Cerebellar cortex (tissue), 1 donor: ENCODE results near the gene MAML3.

Experiments used
- DNase-seq: peaks from one replicate; pipeline ENCODE4 v3.0.0-alpha.2; 2015; ENCODE audit warnings: low spot score

The MAML3 gene

DNA sequence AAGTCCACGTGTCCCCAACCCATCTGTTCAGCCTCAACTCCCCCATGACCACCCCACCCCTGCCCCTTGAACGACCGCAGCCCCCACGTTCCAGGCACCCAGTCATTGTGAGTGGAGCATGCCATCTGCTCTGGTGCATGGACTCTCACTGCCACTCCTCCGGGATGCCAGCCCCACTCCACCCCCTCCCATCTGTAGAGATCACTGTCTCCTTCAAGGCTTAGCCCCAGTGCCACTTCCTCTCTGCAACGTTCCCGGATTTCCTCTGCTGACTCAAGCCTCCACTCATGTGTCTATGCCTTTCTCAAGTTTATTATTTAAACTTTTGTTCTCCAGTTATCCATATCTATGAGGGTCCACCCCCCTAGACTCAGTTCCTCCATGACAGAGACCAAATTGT is 54.0 kb downstream of the MAML3 start:
- DNase-seq, result no peak

DNA sequence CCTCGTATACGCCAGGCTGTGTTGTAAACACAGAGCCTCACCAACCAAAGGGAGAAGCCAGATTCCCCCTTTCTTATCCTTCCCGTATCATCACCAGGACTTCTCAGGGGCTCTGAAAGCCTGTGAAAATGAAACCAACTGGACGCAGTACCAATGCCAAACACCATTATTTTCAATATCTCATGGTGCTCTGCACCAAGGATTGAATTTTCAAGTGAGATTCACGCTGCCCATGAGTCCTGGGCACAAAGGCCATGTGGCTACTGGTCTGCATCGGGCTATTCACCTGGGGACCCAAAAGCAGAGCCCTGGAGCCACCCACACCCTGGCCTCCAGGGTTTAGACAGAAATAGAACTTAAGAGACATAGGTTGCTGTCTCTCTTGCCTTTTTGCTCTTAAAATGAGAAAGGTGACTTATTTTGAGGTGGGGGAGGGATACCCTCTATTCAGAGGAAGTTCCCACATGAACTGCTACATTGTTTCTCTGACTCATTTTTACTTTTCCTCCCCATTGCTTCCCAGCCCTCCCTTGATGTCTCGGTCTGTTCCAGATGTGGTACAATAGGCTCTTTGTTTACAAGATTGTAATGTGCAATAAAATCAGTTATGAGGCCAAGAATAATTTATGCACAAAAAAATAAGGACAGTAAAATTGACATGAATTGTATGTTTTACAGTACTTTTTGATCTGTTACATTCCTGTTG is 55.4 kb downstream of the MAML3 start:
- DNase-seq, result no peak

DNA sequence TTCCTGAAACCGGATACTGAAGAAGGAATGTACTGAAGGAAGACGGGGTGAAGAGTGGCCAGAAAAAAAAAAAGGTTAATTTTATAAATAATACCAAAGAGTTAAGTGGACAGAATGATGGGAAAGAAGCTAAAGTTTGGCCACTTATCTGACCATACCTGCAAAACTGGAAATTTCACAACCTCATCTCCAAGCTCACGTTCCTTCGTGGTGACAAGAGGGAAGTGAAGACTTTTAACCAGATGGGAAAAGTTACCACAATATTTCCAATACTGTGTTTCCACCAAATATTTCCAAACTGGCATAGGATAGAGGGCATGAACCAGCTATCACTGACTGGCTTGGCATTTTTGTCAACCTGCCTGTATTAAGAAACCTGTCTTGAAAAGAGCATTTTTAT is 56.4 kb downstream of the MAML3 start:
- DNase-seq, result no peak

DNA sequence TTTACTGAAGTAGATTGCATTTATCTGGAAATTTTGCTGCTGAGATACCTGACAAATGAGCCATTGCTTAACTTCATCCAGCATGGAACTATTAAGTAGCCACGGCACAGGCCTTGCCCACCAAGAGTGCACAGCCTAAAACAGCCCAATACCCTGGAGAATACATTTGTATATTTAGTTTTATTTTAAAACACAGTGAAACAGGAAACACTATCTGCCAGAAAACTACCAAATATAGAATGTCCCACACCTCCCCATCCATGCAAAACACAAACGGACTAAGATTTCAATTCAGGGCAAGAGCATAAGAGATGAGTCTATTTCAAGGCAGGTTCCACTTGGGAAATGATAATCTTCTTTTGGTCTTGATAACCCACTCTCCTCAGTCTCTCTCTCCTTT is 57.1 kb downstream of the MAML3 start:
- DNase-seq, result no peak

DNA sequence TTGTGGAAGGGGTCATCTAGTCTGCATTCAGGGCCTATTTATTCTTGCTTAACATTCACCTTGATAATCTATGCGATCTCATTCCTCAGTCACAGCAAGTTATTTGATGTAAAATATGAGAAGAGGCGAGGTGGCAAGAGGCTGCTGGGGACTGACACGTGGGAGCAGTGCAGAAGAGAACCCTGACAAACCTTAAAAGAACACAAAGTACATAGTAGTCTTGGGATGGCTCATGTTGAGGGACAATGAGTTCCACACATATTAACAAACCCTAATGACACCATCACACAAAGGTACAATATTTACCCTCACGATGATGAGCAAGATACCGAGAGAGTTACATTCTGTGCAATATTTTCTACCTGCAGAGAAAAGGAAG is 57.5 kb downstream of the MAML3 start:
- DNase-seq, result no peak

DNA sequence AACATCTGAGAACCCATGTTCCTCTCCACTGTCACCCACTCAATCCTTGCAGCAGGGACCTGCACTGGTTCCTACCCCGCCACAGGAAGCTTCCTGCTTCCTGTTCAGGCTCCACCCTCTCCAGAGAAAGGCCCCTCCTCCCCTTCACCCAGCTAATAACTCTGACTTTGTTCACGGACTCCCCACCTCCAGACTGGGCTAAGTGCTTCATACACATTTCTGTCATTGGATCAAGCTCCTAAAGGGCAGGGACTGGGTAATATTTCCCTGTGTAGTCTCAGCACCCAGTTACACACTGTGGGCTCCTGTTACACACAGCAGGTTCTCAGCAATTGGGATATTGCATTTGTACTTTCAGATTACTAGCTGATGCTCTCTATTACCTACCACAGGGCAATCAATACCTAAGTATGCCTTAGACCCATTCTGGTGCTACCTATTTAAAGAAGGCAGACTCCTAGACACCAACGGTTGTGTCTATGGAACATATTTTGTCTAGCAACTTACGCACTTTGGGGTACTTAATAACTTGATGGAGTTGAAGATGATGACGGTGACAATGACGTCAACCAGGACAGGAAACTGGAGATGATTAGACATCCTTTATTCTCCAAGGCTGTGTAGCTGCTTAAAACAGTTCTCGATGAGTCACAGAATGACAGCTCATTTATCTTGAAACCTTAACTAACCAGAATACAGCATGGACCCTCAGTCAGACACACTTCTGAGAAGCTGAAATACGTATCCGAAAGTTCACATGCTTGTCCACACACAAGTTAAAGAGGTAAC is 58.1 kb downstream of the MAML3 start:
- DNase-seq, result no peak

DNA sequence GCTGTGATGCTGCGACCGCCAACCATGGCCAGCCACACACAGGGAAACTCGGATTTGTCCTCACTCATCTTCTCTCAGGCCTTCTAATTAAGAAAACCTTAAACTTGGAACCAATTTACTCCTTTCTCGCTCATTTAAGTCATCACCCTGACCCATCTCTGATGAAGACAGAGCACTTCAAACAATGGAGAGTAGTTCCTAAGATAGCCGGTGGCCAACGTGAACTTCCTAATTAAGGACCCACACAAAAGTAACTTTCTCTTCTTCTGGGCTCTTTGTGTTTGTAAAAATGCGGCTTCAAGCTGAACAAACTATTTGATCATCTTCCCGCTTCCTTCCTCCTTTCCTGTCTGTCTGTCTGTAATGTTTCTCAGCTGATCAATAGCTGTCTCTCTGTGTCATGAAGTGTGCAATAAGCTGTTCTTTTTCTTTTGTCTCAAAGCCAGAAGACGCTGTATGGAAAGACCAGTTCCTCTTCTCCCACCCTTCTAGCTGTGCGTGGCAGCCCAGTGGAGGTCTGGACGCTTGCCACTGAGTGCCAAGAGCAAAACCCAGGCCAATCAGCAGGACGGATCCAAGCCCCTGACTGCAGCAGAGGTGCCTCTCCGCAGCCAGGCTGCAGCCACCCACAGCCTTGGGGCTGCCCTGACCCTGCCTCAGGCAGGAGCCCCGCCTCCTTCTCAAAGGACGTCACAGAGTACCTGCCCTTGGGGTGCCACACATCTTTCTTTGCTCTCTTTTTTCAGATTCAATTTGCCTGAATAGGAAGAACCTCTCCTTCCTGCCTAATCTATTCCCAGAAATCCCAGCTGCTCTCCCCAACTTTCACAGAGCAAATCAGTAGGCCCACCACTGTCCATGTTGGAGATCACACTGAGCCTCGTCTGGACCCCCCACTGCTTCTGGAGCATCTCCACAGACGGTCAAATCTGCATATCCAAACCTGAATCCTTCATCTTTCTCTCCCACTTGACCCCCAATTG is 59.3 kb downstream of the MAML3 start:
- peak; percentile 52 for DNase-seq

DNA sequence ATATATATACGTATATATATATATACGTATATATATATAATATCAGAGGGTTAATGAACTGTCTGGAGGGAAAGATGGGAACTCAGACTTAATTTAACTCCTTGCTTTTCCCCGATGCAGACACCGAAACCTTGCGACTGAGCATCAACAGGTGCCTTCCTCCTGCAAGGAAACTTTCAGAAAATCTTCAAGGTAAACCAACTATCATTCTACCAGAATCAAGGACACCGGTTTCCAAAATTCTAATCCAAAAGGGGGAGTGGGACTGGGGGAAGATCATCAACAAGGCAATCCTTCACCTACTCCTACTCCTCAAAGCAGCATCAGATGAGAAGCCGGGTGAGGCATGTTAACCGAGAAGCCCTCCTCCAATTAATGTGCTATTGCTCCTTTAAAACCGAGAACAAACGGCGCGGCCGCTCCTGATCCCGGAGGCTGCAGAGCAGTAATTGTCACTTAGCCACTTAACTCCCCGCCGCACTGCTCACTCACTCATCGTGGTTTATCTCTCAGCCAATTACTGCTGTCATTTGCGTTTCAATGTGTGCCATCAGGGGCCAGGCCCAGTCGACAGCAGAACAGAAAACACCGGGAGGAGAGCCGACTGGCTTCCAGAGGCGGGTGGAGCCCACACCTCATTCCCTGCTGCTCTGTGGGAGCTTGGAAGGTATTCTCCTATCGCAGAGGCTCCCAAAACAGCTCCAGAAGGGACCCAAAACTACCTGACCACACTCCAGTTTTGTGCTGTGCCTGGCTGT is 61.7 kb downstream of the MAML3 start:
- peak; percentile 72 for DNase-seq

DNA sequence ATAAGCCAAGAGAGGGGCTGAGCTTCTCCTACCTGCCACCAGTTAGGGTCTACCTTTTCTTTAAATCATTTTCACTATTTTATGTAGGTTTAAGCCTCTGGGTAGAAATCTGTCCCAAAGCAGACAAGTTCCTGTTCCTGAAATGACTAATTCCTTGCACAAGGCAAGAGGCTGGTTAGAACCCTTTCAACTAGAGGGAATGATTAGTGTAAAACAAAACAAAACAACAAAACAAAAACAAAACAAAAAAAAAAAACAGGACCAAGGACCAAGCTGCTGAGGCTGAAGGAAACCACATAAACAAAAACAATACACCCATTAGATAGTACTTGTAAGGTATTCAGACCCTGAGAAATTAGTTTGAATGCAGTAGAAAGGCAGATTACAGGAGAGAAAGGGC is 62.7 kb downstream of the MAML3 start:
- DNase-seq, result no peak

DNA sequence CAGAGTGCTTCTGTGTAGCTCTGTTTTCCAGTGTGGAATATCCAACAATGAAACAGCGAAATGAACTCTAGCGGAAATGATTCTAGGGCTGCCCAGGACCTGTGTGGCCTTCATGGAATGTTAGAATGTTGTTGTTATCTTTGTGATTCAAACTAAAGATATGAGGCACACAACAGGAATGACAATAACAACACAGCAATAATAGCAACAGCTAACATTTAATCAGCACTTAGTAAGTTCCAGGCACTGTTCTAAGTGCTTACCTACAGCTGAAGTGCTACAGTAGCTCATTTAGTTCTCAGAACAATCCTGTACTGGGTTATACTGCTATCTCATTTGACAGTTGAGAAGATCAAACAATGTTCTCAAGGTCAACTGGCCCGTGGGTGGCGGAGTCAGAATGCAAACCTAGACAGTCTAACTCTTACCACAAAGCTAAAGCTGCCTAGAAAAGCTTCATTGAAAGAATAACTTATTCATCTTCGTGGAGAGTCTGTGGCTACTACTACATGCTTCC is 63.7 kb downstream of the MAML3 start:
- no peak for DNase-seq

DNA sequence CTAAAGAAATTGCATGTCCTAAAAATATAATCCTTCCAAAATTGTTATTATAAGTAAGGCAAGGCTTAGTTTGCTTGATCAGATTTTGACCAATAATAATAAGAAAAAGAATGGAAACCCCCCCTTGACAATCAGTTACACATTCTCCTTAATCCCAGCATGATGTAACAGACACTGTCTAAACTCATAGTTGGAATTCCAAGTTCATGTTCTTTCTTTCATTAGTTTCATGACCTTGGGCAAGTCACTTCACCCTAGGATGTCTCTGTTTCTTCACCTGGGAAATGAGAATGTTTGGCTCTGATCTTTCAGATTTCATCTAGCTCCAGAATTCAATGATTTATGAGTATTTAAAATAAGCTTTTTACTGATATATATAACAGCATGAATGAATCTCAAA is 64.8 kb downstream of the MAML3 start:
- no peak for DNase-seq

DNA sequence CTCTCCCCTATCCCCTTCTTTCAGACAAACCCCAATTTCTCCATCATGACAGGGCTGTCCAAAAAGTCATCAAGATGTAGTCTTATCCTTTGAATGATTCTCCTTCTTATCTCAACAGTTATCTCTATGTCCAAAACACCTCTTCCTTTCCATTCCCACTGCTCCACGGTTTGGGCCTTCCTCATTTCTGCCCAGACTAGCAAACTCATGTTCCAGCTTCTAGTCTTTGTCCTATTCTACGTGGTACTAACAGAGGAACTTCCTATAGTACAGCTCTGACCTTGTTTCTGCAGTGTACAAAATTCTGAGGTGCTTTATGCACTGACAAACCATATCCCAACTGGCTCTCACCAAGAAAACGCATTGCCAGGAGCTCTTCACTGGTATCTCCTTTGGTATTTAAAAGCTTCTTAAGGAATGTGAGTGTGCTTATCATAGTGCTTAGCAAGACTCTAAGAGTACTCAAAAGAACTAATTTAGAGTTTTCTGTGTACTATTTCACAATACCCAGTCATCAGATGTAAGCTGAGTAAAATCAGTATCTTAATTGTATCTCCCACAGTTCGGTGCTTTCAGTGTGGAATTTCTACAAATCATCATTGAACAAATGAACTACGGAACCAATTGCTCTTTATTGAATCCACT is 65.5 kb downstream of the MAML3 start:
- DNase-seq, result no peak

DNA sequence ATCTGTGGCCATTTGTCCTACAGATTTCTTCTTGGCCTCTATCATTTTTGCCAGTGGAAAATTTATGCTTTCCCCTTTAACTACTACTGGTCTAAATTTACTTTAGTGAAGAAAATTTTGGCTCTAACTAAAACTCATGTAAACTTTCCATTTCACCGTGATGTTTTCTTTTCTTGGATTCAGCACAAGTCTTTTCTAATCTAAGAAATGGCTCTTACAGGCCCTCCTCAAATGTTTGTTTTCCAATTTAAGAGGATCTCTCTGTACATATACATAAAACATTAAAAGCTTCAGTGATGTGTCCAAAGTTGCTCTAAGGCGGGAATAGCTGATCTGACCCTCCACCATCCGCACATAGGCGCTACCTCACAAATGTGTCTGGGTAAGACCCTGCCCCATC is 68.1 kb downstream of the MAML3 start:
- no peak for DNase-seq

DNA sequence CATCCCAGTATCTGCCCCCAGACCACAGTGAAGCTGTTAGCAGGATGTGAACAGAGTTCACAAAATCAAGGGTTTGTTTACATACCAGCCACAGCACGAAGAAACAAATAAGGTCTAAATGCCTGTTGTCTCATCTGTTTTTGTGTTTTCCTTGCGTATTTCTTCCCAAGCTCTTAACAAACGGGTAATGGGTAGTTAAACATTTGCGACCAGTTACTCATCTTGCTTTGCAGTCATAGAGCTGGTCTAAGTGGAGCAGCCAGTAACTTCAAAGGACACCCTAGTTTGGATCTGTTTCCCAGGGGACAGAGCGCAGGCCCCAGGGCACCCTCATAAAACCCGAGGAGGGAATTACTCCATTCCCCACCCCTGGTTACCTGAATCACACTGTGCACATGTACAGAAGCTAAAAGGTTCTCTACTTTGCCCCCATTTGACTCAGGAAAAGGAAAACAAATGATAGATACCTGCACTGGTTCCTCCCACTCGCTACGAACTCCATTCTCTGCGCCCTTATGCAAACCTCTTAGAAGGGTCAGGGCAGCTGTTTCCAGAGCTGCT is 68.8 kb downstream of the MAML3 start:
- DNase-seq, result no peak

DNA sequence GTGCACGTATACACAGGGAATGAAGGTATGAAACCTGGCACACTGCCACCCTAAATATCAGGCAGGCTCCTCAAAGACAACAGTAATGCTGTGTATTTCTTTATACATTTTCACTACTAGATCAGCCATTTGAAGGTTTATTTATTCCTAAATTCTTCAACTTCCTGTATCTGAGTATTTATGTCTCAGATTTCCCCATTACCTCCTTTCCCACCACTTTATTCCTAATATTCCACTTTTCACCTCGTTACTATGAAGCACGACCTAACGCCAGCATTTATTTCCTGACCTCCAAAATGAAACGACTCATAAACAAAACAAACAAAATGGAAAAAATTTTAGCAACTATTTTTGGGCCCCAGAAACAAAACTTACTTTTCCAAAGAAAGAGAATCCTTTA is 69.6 kb downstream of the MAML3 start:
- no peak for DNase-seq

DNA sequence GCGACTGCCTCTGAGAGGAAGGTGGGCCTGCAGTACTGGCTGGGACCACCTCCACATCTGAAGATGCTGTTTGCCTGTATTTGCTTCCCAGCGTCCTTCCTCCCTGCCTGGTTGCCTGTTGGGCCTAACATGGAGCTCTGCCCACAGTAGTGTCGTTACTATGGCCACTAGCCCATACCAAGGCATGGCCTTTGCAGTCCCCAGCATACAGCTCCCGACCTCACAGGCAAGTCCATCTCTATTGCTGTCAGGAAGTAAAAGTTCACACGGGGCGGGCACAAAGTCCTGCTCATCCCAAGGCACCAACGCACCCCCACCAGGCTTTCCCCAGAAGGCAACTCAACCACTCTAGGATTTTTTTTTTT is 71.6 kb downstream of the MAML3 start:
- DNase-seq, result no peak

DNA sequence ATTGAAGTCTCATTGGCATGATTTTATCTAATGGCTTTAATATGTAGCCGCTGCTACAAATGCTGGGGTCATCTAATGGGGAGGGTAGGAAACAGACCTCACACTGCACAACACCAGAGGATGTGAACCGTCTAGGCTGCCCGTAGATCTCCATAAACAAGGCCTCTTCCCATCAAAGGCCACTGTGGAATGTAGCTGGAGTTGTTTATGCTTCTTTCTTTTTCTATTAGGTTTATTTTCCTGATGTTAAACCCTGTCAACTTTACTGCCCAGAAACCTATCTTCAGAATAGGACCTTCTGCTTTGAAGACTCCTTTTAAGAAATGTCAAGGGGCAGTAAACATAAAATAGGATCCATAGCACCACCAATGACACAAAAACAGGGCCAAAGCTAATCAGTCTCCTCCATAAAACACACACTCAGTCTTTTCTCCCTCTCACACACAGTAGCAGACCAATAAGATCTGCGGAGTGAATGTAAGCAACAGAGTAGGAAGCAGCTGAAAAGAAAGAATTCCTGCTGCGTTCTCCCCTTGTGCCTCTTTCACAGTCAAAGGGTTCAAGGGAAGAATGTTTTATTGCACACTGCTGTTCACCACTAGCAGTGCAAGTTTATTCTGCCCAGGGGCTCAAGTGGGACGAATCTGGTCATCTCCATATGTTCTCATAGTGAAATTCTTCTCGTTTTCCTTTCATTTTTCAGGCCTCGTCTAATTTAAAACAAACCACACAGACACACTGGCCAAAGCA is 72.2 kb downstream of the MAML3 start:
- DNase-seq, result no peak

DNA sequence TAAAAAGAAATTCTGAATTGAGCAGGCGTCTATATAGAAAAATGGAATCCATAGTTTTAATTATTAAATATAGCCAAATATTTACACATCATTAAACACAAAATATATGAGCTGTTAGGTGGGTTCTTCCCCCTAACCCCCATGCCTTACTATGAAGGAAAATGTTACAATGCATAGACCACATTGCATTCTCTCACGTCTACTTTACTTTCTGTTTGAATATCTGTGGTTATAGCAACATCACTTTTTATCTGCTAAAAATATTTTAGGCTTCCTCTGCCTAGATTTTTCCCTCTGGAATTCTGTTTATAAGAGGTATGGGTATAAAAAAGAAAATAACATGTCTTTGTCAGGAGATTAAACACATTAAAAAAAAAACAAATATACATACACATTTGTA is 73.1 kb downstream of the MAML3 start:
- no peak for DNase-seq

DNA sequence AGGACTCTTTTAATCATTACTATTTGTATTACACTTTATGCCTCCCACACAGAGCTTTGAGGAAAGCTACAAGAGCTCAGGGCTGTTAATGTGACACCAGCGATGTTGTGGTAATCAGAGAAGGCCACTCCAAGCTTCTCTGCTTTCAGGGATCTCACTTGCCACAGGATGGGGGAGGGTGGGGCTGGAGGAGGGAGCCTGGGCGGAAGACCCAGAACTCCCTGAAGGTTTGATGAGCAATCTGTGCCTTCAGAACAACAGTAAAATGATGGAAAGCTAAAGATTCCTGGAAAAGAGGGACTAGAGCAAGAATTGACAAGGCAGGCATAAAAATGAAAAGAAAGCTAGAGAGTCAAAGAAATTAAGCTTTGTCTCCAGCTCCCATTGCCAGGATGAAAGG is 75.6 kb downstream of the MAML3 start:
- no peak for DNase-seq

DNA sequence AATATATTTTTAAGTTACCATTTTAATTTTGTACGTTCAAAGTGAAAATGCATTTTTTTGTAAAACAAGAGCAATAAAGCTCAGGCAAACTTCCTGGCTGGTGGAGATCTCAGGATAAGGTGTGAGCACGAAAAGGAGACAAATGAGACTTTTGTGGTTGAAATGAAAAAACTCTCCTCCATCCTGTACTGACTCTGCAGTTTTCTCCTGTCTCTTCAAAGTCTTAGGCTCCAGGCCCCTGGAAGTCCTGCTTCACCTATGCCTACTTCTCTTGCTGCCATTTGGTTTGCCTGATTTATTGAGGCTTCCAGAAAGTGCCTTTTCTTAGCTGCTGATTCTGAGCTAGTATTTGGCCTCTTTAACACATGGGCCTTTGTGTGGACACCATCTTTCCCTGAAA is 77.7 kb downstream of the MAML3 start:
- no peak for DNase-seq
